Measurements from ENCODE around the gene PARD6G.

- TF ChIP-seq CTCF (IDR thresholded peaks at IDR 0.05) (no peak), POLR2A (IDR thresholded peaks at IDR 0.05) (no peak)
Observed at GRCh38 chr18:80167931-80168330, 79.4 kb downstream of the PARD6G start.
